ENCODE measurements around the gene ADH1A.

DNA sequence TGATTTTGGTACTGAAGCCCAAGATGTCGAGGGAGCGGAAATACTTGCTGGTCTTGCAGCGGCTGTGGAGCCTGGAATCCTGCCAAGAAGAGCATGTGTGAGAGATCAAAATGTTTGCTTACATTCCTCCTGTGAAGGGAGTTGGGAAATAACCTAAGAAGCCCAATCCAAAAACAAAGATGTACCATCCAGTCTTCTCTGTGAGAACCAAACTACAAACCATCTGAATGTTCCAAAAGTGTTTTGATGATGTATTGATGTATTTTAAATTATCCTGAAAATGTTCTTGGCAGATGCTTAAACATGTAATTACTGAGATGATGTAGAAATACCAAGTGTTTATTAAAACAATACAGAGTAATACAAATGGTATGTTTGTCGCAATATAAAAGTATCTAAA, 10.1 kb upstream of the ADH1A start:
- TF ChIP-seq, protein P1, sequence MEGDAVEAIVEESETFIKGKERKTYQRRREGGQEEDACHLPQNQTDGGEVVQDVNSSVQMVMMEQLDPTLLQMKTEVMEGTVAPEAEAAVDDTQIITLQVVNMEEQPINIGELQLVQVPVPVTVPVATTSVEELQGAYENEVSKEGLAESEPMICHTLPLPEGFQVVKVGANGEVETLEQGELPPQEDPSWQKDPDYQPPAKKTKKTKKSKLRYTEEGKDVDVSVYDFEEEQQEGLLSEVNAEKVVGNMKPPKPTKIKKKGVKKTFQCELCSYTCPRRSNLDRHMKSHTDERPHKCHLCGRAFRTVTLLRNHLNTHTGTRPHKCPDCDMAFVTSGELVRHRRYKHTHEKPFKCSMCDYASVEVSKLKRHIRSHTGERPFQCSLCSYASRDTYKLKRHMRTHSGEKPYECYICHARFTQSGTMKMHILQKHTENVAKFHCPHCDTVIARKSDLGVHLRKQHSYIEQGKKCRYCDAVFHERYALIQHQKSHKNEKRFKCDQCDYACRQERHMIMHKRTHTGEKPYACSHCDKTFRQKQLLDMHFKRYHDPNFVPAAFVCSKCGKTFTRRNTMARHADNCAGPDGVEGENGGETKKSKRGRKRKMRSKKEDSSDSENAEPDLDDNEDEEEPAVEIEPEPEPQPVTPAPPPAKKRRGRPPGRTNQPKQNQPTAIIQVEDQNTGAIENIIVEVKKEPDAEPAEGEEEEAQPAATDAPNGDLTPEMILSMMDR (IDR thresholded peaks at IDR 0.05 in 8 of 11, conservative IDR thresholded peaks at IDR 0.05 in 3 of 11) = no peak
- TF ChIP-seq POLR2AphosphoS5 (IDR thresholded peaks at IDR 0.05) = peak in 1 of 3 donors; percentile 67
- no peak for TF ChIP-seq POLR2A (IDR thresholded peaks at IDR 0.05)

Data from spleen (tissue), 7 donors.